ENCODE measurements around the gene SLC25A52. TPM values are rescaled to one million over a fixed set of nuclear protein-coding genes. Genes with fewer than 3 reads are reported as not detected.
A peak's percentile ranks its signal among the peaks of the same experiment; 100 is the strongest.
"Not testable (repeated sequence)": the region's sequence is repeated elsewhere in the genome, so short reads cannot be mapped to it uniquely, and the experiment has no call there.

SLC25A52 gene
- total RNA-seq, 2 donors from 2014 or later: not detected

GRCh38 chr18:31731628-31732027 is 29.1 kb downstream of the SLC25A52 start:
- no peaks in the 10 kb centered on the region for H3K9me3 ChIP-seq (ENCODE audit: control insufficient read depth, low read length, poor library complexity, severe bottlenecking)
- H3K4me3 Mint-ChIP-seq: no peak overlapping the region
- H3K4me1 Mint-ChIP-seq: peaks cover 3% of the 10 kb centered on the region
- ATAC-seq (no peak), DNase-seq (no peak)
- H3K27me3 Mint-ChIP-seq: peaks cover 49% of the 10 kb centered on the region
- peaks cover 6% of the 10 kb centered on the region for H3K36me3 Mint-ChIP-seq (ENCODE audit: low read depth)
- H3K27ac Mint-ChIP-seq: no peak overlapping the region

- not testable (repeated sequence) for H3K9me3 ChIP-seq (ENCODE audit: control insufficient read depth, low read length, poor library complexity, severe bottlenecking); H3K27ac Mint-ChIP-seq; DNase-seq; H3K4me3 Mint-ChIP-seq; ATAC-seq; H3K4me1 Mint-ChIP-seq; H3K36me3 Mint-ChIP-seq (ENCODE audit: low read depth)
- peaks cover 70% of the 10 kb centered on the region for H3K27me3 Mint-ChIP-seq
Observed at GRCh38 chr18:31729196-31729595, 31.5 kb downstream of the SLC25A52 start.

GRCh38 chr18:31723990-31724711 is 36.5 kb downstream of the SLC25A52 start:
- H3K9me3 ChIP-seq (ENCODE audit: control insufficient read depth, low read length, poor library complexity, severe bottlenecking): no peaks in the 10 kb centered on the region
- ATAC-seq: no peak
- Mint-ChIP-seq H3K36me3 (ENCODE audit: low read depth) (no peaks in the 10 kb centered on the region), H3K4me1 (peaks cover 3% of the 10 kb centered on the region), H3K27ac (peak overlapping the region; percentile 65), H3K4me3 (peak overlapping the region; percentile 73), H3K27me3 (peaks cover 55% of the 10 kb centered on the region)
- DNase-seq: no peak

GRCh38 chr18:31723639-31723989 is 37.1 kb downstream of the SLC25A52 start:
- no peaks in the 10 kb centered on the region for H3K9me3 ChIP-seq (ENCODE audit: control insufficient read depth, low read length, poor library complexity, severe bottlenecking)
- Mint-ChIP-seq H3K4me1 (peaks cover 3% of the 10 kb centered on the region), H3K36me3 (ENCODE audit: low read depth) (no peaks in the 10 kb centered on the region), H3K4me3 (no peak overlapping the region), H3K27me3 (peaks cover 55% of the 10 kb centered on the region), H3K27ac (no peak overlapping the region)
- DNase-seq (no peak), ATAC-seq (no peak)

DNA sequence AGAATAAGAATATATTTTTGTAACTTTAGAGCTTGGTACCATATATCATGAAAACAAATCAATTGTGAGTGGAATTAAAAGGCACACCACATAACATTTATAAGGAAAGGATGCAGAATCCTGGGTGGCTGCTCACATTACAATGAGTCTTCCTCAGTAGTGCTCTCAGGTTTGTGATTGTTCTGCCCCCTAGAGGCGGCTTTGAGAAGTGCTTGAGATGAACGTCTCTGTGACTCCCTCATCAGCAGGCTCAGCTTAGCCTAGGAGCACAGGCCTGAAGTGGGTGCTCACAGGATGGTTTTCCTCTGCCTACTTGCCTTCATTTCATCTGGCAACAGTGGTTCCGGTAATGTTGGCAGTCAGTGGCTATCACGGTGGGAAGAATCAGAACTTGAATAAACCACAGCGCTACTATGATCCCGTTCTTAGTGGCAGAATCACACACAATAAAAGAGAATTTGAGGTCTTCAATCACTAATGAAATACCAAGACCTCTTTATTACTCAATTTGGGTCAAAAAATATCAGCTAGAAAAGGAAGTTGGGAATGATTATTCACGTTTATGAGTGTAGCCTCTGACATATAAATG is 38.2 kb downstream of the SLC25A52 start:
- Mint-ChIP-seq H3K36me3 (ENCODE audit: low read depth) (no peaks in the 10 kb centered on the region), H3K4me1 (peaks cover 2% of the 10 kb centered on the region), H3K27ac (no peak overlapping the region), H3K27me3 (peaks cover 46% of the 10 kb centered on the region), H3K4me3 (no peak overlapping the region)
- peak; percentile 88 for ATAC-seq
- peak; percentile 16 to 54 (median 26) for DNase-seq
- no peaks in the 10 kb centered on the region for H3K9me3 ChIP-seq (ENCODE audit: control insufficient read depth, low read length, poor library complexity, severe bottlenecking)

DNA sequence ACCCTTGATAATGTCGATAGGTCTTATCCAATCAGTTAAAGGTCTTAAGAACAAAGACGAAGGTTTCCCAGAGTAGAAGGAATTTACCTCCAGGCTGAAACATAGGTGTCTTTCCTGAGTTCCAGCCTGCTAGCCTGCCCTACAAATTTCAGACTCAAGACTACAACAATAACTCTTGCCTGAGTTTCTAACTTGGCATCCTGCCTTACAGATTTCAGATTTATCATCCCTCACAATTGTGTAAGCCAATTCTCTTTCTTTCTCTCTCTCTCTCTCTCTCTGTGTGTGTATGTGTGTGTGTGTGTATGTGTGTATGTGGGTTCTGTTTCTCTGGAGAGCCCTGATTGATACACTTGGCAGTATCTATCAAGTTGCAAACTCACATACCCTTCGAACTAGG is 39.1 kb downstream of the SLC25A52 start:
- no peak for ATAC-seq
- H3K9me3 ChIP-seq (ENCODE audit: control insufficient read depth, low read length, poor library complexity, severe bottlenecking): no peaks in the 10 kb centered on the region
- Mint-ChIP-seq H3K27ac (no peak overlapping the region), H3K4me3 (no peak overlapping the region), H3K27me3 (peaks cover 44% of the 10 kb centered on the region), H3K4me1 (no peaks in the 10 kb centered on the region), H3K36me3 (ENCODE audit: low read depth) (no peaks in the 10 kb centered on the region)
- DNase-seq: no peak

- no peaks in the 10 kb centered on the region for H3K36me3 Mint-ChIP-seq (ENCODE audit: low read depth)
- DNase-seq (no peak), ATAC-seq (no peak)
- no peak overlapping the region for H3K27ac Mint-ChIP-seq
- no peaks in the 10 kb centered on the region for H3K4me1 Mint-ChIP-seq
- no peaks in the 10 kb centered on the region for H3K9me3 ChIP-seq (ENCODE audit: control insufficient read depth, low read length, poor library complexity, severe bottlenecking)
- H3K27me3 Mint-ChIP-seq: peaks cover 41% of the 10 kb centered on the region
- H3K4me3 Mint-ChIP-seq: no peak overlapping the region
Observed at GRCh38 chr18:31720867-31721266, 39.8 kb downstream of the SLC25A52 start.

- no peaks in the 10 kb centered on the region for H3K9me3 ChIP-seq (ENCODE audit: control insufficient read depth, low read length, poor library complexity, severe bottlenecking)
- H3K4me1 Mint-ChIP-seq: no peaks in the 10 kb centered on the region
- ATAC-seq (no peak), DNase-seq (no peak)
- no peaks in the 10 kb centered on the region for H3K36me3 Mint-ChIP-seq (ENCODE audit: low read depth)
- H3K4me3 Mint-ChIP-seq: no peak overlapping the region
- no peak overlapping the region for H3K27ac Mint-ChIP-seq
- H3K27me3 Mint-ChIP-seq: peaks cover 27% of the 10 kb centered on the region
Observed at GRCh38 chr18:31719363-31720006, 41.2 kb downstream of the SLC25A52 start.

GRCh38 chr18:31718386-31718785 is 42.3 kb downstream of the SLC25A52 start:
- no peaks in the 10 kb centered on the region for H3K9me3 ChIP-seq (ENCODE audit: control insufficient read depth, low read length, poor library complexity, severe bottlenecking)
- Mint-ChIP-seq H3K36me3 (ENCODE audit: low read depth) (no peaks in the 10 kb centered on the region), H3K4me3 (no peak overlapping the region), H3K4me1 (no peaks in the 10 kb centered on the region), H3K27me3 (peaks cover 18% of the 10 kb centered on the region), H3K27ac (no peak overlapping the region)
- DNase-seq: no peak
- ATAC-seq: no peak

DNA sequence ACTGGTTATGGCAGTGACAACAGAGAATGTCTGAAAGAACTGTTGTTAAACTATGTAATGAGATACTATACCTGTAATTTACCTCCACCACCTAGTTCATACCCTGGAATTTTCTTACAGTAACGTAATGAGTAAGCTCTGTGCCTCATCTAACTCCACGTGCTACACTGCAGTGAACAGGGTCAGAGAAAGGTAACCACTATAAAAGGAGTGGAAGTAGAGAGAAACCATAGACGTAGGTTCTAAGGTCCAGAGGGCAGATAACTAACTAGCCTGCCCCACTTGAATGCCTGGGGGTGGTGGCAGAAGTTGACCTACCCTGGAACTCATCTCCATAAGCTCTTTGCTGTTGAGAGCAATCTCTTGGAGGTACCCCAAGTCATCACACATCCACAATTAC is 44.3 kb downstream of the SLC25A52 start:
- peaks cover 2% of the 10 kb centered on the region for H3K4me1 Mint-ChIP-seq
- no peak for DNase-seq
- H3K4me3 Mint-ChIP-seq: no peak overlapping the region
- H3K36me3 Mint-ChIP-seq (ENCODE audit: low read depth): no peaks in the 10 kb centered on the region
- H3K27ac Mint-ChIP-seq: no peak overlapping the region
- H3K9me3 ChIP-seq (ENCODE audit: control insufficient read depth, low read length, poor library complexity, severe bottlenecking): no peaks in the 10 kb centered on the region
- H3K27me3 Mint-ChIP-seq: peaks cover 4% of the 10 kb centered on the region
- no peak for ATAC-seq

DNA sequence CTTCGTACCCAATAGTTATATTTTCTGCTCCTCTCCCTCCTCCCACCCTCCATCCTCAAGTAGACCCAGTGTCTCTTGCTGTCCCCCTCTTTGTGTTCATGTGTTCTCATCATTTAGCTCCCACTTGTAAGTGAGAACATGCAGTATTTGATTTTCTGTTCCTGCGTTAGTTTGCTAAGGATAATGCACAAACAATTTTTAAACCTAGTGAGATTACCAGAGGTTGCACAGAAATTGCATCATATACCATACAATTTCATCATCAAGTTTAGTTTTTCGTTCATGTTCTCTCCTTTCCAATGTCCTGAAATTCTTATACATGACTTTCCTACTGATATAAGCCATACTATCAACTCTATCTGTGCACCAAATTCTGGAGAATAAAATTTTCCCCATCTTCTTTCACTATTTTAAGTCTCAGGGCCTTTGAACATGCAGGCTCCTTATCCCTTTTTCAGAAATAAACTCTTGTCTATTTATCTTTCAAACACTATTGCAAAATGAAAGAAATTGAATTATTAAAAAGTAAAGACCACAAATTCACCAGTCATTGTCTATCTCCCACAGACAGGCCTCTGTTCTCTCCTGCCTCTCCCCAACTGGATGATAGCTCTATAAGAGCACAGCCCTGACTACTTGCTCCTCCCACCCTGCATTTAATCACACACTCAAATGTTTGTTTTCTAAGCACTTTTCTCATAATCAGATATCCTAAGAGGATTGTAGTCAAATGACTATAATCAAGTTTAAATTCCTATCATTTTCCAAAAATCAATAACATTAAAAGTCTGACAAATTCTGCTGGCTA is 49.1 kb downstream of the SLC25A52 start:
- ATAC-seq: no peak

DNA sequence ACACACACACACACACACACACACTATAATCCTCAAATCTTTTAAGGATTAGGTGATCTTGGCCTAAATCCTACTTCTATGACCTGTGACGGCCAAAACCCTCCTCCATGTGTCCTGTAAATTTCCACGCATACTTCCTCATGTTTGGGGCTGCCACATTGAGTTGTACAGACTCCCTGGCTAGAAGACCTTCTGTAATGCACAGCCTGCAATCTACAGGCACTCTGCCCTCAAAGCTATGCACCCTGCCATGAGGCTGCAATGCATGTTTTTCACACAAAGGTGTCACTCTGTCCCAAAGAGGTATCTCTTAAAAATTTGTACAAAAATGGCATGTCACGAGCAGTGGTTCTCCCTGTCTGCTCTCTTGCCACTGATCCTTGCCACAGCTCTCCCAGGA is 49.9 kb downstream of the SLC25A52 start:
- Mint-ChIP-seq H3K27ac (no peak overlapping the region), H3K36me3 (ENCODE audit: low read depth) (no peaks in the 10 kb centered on the region), H3K4me3 (no peak overlapping the region), H3K4me1 (peaks cover 4% of the 10 kb centered on the region), H3K27me3 (no peaks in the 10 kb centered on the region)
- no peak for ATAC-seq
- no peaks in the 10 kb centered on the region for H3K9me3 ChIP-seq (ENCODE audit: control insufficient read depth, low read length, poor library complexity, severe bottlenecking)
- DNase-seq: no peak

More for the DNA sequence above, 49.1 kb downstream of the SLC25A52 start:
- no peaks in the 10 kb centered on the region for H3K36me3 Mint-ChIP-seq (ENCODE audit: low read depth)
- H3K4me1 Mint-ChIP-seq: peaks cover 4% of the 10 kb centered on the region
- no peak overlapping the region for H3K27ac Mint-ChIP-seq
- H3K4me3 Mint-ChIP-seq: no peak overlapping the region
- DNase-seq: no peak
- peaks cover under 1% of the 10 kb centered on the region for H3K27me3 Mint-ChIP-seq
- H3K9me3 ChIP-seq (ENCODE audit: control insufficient read depth, low read length, poor library complexity, severe bottlenecking): no peaks in the 10 kb centered on the region

Data from T-helper 17 cell (primary cell).